Stimulated activated CD4-positive, alpha-beta T cell treated with anti-CD3 and anti-CD28 coated beads, Interleukin-12 subunit alpha, Interleukin-12 subunit beta, amount 100 ng/mL, for 48 hours (primary cell): ENCODE results near the gene C11orf24.
"Not testable (repeated sequence)": the region's sequence is repeated elsewhere in the genome, so short reads cannot be mapped to it uniquely, and the experiment has no call there.

Experiments
- DNase-seq, 3 donors: peaks; one replicate each; pipeline ENCODE4 v3.0.0-alpha.2; 2020; ENCODE audit warnings: low read depth in 2 of 3, low spot score in 1 of 3

The C11orf24 gene

GRCh38 chr11:68299517-68299879, 27.7 kb upstream of the C11orf24 start:
- DNase-seq: not testable (repeated sequence)

DNA sequence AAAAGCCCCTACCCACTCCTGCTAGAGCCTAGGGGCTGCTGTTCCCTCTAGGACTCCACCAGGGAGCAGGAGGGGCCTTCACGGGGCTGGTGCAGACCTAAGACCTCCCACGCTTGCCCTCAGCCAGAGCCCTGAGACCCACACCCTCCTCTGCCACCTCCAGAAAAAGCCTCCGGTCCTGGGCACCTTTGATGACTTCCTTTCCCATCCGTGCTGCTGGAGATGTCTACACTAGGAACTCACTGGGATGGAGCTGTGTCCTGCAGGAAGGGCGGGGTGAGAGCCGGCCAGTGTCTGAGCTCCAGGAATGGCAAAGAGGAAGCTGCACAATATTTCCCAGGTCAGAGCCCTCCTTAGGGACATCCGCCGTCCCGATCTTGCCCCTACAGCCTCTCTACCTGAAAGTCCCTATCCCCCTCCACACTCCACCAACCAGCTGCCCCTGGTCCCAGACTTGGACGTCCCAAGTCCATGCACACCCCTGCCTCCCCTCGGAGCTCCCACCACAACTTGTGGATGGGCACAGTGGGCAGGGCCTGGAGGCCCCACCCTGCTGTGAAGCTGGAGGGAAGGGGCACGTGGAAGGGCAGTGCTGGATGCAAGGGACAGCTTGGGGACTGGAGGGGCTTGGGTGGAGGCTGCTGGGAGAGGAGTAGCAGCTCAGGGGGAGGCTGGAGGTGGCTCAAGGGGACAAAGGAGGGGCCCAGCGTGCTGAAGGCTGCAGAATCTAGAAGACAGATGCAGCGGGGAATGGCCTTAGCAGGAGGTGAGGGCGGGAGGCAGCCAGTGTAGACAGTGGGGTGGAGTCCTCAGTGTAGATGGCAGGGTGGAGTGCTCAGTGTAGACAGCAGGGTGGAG, 27.1 kb upstream of the C11orf24 start:
- no peak for DNase-seq

DNA sequence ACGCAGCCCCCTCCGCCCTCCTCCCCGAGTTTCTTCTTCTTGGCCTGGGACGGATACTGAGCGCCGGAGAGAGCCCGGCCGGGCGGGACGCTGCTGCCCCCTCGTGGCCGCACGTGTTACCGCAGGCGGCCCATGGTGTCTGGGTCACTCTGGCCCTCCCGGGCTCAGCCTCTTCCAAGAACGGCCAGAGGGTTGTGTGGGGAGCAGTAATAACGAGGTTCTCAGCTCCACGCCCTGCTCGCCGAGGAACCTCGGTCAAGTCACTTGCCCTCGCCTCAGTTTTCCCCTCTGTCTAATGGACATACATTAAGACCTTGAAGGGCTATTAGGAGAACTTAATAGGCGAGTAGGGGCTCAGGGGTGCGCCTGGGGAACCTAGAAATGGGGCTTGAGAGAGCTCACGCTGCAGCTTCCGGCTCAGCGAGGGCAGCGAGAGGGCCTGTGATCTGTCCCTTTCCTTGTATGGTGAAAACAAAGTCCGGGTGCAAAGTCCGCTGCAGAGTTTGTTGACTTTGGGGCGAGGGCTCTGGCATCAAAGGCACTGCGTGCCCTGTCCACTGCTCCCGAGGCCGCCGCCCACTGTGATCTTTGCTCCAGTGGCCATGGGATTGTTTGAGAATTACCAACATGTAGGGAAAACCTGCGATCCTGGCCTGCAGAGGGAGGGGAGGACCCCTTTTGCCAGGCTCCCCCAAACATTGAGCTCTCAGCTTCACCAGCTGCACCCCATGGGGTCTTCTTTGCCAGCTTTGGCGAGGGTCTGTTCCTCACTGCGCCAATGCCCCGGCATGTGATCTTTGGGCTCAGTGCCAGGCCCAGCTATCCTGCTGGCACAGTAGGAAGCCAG, 26.3 kb upstream of the C11orf24 start:
- peak; percentile 44 to 76 (median 59) for DNase-seq

DNA sequence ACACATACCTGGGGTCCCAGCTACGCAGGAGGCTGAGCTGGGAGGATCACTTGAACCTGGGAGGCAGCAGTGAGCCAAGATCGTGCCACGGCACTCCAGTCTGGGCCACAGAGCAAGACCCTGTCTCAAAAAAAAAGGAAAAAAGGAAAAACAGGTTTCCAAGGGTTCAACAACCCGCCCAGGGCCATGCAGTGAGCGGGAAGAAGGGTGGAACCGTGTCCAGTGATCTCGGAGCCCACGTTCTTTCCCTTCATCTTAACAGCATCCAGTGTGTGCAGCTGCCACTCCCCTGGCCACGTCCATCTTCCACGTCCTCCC, 25.7 kb upstream of the C11orf24 start:
- DNase-seq: no peak

GRCh38 chr11:68297052-68297378, 25.2 kb upstream of the C11orf24 start:
- no peak for DNase-seq

- DNase-seq: no peak
These were observed 24.7 kb upstream of the C11orf24 start for GRCh38 chr11:68296344-68297051.

DNA sequence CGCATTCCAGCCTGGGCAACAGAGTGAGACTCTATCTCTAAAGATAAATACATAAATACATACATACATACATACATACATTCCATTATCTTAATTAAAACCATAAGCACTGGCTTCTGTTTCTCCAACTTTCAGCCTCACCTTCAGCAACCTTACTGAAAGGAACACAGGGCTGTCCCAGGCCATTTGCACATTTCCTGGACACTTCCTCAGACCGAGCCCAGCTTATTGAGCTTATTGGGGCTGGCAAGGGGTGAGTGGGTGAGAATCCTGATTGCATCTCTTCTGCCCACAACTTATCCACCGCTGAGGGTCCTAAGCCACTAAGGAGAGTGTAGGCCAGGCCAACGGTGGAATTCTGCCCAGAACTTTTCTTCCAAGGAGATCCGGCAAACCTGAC, 24.2 kb upstream of the C11orf24 start:
- DNase-seq: no peak

GRCh38 chr11:68295271-68295670, 23.5 kb upstream of the C11orf24 start:
- no peak for DNase-seq

DNA sequence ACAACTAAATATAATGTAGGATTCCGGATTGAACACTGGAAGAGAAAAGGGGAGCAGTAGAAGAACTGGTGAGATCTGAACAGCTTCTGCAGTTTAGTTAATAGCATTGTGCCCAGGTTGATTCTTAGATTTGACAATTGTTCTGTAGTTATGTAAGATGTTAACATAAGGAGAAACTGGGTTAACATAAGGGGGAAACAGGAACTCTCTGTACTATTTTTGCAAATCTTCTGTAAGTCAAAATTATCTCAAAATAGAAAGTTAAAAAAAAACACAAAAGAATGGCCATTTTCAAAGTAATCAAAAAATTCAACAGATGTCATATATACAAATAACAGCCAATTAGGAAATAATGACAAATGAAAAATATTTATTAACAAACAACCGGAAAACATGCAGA, 21.9 kb upstream of the C11orf24 start:
- DNase-seq: no peak

GRCh38 chr11:68289456-68289855, 17.7 kb upstream of the C11orf24 start:
- DNase-seq: no peak

DNA sequence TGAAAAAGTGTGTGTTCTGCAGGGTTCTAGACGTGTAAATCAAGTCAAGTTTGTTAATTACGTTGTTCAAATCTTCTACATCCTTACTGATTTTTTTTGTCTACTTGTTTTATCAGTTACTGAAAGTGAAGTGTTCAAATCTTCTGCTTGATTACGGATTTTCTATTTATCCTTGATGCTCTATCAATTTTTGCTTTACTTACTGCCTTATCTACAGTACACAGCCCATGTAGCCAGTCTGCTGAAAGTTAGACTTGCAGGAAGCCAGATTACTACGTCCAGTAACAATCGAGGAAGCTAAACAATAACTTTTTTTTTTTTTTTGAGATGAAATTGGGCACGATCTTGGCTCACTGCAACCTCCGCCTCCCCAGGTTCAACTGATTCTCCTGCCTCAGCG, 15.6 kb upstream of the C11orf24 start:
- no peak for DNase-seq

DNA sequence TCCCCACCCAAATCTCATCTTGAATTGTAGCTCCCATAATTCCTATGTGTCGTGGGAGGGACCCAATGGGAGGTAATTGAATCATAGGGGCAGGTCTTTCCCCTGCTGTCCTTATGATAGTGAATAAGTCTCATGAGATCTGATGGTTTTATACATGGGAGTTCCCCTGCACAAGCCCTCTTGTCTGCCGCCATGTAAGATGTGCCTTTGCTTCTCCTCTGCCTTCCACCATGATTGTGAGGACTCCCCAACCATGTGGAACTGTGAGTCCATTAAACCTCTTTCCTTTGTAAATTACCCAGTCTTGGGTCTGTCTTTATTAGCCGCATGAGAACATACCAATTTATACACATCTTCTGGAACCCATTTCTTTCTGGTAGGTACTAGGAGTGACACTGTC, 12.8 kb upstream of the C11orf24 start:
- not testable (repeated sequence) for DNase-seq

DNA sequence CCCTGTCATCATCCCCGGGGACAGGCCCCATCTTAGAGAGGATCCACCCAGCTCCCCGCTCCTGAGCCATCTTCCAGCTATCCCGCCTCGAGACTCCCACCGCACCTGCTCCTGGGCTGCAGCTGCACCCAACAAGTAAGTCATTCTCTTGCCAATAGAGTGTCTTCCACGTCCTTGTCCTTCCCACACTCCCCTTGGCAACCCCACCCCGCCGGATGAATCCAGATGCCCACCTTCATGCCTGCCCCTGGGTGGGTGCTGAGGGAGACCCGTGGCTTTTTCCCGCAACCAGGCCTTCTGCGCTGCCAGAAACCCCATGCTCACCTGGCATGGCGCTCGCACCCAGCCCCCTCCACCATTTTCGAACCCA, 11.1 kb upstream of the C11orf24 start:
- no peak for DNase-seq

DNA sequence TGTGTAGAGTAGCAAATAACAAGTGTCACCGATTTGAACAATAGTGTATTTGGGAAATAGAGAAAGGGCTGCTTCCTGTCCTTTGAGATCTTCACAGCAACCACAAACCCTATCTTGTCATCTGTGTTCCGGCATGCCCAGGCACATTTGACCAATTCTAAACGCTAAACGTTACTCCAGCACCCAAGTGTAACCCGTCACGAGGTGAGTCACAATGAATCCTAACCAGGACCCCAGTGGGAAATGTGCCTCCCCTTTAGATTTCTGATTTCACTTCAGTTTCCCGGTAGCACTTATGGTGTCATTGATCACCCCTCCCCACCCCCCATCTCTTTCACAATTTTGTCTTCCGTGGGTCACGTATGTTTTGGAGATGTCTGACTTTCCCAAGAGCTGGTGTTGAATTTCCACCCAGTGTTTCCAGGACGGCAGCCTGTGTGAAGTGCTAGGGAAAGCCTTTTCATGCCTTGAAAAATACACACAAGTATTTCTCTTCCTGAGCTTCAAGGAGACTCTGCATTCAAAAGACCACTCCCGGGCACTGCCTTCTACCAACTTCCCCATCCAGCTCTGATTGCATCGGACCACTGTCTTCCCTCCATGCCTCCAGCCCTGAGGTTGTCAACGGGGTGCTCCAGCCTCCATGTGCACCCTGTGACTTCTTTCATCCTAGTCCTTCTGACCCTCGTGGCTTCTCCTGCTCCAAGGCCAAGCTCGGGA, 10.5 kb upstream of the C11orf24 start:
- DNase-seq: peak; percentile 24 to 40 (median 32)

DNA sequence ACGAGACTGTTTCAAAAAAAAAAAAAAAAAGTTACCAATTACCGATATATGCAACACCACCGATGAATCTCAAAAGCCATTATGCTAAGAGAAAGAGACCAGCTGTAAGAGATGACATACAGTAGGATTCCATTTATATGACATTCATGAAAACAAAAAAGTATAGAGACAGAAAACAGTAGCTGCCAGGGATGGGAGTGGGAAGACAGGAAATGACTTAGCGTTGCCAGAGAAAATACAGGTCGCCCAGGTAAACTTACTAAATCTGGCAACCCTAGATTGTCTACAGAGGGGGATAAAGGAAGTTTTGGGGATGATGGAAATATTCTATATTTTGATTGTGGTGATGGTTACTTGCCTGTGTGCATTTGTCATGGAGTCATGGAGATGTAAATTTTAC, 7.9 kb upstream of the C11orf24 start:
- no peak for DNase-seq

DNA sequence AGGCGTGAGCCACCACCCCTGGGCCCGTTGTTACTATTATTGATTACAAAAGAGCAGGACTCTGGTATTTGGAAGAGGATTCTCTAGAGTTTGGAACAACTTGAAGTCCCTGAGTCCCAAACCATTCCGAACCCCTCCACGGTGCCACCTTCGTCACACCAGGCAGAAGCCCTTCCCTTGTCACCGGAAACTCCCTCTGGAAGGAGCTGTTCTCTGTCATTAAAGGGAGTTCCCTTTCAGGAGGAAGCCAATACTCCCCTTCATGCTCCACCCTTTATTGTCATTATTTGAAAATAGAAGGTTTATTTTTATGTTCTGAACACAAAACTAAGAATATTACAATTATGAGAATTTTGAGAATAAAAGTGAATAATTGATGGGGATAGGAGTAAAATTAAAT, 5.1 kb upstream of the C11orf24 start:
- no peak for DNase-seq

- peak in 1 of 3 donors; percentile 49 for DNase-seq
These were observed 4.1 kb upstream of the C11orf24 start for GRCh38 chr11:68275721-68276507.

DNA sequence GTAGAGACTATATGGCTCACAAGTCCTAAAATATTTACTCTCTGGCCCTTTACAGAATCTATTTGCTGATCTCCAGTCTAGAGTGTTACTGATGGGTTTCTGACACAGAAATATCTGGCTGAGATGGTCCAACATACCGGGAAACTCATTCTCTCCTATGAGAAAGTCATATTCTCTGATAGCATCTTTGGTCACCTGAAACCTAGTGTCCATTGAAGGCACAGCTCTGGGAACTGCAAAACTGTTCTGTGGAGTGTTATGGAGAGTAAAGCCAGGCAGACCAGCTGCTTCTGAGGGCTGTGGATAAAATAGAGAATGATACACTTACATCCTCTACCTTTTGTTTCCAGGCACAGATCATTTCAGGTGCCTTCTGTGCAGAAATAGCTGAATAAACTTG, 2.5 kb upstream of the C11orf24 start:
- DNase-seq: no peak

GRCh38 chr11:68273026-68273738, 1.4 kb upstream of the C11orf24 start:
- DNase-seq: no peak
